Fibroblast of gingiva (primary cell): Measurements from ENCODE around the gene APLP2.
"Not testable (repeated sequence)": the region's sequence is repeated elsewhere in the genome, so short reads cannot be mapped to it uniquely, and the experiment has no call there.

ENCODE experiments used
- DNase-seq: peaks from one replicate; pipeline ENCODE4 v3.0.0-alpha.2; 2011; ENCODE audit warnings: low read depth

APLP2 gene

DNA sequence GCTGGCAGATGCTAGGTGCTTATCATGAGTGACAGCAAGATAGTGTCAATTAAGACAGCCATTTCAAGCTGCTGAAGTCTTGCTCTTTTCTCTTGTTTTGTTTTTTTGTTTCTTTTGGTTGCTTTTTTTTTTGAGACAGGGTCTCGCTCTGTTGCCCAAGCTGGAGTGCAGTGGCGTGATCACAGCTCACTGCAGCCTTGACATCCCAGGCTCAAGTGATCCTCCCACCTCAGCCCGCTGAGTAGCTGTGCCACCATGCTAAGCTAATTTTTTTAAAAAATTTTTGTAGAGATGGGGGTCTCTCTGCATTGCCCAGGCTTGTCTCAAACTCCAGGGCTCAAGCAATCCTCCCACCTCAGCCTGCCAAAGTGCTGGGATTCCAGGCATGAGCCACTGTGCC is 102.3 kb downstream of the APLP2 start:
- not testable (repeated sequence) for DNase-seq

DNA sequence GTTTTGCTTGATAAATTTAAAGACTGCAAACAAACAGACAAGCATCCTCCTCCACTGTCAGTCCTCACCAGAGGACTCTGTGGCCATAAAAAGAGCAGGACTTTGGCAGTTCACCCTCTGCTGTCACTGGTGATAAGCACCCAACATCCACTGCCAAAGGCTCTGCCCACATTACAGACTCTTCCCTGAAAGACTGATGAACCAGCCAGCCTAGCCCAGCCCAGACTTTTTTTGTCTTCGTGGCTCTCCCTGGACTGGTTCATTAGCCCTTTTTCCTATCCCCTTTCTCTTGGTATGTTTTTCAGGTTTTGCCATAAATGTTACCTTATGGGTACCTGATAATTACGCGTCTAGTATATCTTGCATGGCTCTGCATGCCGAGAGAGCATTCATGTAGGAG is 104.9 kb downstream of the APLP2 start:
- DNase-seq, result no peak

DNA sequence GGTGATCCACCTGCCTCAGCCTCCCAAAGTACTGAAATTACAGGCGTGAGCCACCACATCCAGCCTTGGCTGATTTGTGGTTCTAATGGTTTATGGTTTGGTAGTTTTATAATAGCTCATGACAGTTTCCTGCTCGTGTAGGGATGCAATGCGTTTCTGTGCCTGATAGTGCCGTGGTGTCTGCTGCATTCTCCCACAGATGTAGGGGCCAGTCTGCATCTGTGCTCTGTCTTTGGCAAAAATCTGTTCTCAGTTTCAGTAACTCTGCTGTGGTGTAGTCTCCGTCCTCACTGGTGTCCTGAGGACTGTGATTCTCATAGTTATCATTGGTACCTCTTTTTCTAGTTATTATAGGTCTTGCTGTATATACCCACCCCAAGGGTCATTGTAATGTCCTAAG is 106.2 kb downstream of the APLP2 start:
- no peak for DNase-seq

DNA sequence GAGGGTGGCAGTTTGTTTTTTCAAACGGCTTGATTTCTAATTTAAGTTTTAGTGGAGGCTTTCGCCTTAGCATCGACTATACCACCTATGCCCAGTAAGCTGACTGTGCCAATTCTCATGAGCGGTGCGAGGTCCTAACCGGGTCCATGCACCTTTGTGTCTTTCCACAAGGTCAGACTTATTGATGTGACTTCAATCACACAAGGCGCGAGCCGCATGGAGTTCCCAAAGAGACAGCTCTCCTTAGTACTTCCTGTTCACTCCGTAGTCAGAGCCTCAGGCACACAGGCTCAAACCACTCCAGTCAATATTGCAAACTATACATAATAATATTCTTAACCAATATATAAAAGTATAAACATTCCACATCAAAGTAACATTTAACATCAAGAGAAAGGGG is 108.1 kb downstream of the APLP2 start:
- DNase-seq, result no peak

DNA sequence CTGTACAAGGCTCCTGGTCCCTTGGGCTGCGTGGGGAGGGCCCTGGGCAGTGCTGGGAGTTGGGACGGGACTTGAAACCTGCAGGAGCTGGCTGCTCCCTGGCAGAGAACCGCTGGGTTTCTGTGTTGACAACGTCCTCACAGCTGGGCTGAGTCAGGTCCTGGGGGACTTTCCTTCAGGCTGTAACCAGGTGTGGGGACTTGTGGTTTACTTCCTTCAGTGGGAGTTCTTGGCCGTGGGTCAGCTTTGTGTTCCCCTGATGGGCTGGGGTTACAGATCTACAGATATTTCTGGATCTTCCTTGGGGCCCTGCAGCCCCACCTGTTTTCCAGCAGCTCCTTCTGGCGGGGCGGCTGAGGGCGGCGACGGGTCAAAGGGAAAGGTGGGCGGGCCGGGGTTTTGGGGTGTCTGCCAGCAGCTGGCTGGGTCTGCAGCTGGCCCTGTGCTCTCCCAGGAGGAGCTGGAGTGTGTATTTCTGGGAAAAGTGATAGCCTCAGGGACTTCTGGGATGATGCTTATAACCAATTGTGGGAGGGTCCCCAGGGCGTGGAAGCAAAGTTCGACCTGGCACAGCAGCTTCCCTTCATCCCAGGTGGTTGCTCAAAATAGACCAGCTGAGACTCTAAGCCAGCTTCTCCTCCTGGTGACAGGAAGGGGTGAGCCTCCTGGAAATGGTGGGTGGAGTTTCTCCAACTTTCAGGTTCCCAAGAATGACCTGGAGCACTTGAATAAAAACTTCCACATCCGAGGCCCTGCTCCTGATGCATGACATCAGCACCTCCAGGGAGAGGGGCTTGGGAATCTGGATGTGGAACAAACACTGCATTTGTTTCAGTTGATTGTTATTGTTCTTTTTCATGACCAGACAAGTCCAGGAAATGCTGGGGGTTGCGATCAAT is 109.0 kb downstream of the APLP2 start:
- DNase-seq, result no peak

DNA sequence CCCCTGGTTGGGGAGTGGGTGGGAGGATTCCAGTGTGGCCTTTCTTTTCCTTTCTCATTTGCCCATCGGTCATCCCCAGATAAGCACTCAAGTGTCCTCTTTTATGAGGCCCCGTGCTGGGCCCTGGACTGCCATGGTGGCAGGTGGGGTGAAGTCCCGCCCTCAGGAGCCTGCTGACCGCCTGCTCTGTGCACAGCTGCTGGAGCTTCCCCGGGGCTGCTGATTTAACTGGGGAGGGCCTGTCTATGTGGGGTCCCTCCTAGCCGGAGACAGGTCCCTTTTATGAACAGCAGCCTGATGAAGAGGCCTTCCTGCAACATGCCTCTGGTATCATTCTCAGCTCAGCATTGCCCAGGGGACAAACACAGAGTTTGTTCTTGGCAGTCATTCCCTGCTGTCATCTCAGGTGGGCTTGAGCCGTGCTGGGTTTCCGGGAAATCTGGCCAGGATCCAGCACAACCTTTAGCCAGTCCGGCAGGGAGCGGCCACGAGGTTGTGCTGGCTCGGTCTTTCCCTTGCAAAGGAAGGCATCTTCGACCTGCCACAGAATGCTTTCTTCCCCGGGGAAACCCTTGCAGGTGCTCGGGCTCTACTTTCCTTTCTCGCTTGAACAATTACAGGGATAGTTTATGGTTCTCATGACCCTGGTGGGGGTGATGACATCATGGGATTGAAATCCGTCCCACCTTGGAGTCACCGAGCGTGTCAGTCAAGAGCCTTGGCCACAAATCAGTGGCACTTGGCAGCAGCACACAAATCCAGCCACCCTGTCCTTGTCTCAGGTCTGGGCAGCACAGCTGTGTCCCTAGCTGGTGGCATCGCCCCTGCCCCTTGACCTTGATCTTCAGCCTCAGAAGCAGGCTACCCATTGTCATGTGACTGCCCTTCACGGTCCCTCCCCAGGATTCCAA is 110.0 kb downstream of the APLP2 start:
- DNase-seq, result no peak

DNA sequence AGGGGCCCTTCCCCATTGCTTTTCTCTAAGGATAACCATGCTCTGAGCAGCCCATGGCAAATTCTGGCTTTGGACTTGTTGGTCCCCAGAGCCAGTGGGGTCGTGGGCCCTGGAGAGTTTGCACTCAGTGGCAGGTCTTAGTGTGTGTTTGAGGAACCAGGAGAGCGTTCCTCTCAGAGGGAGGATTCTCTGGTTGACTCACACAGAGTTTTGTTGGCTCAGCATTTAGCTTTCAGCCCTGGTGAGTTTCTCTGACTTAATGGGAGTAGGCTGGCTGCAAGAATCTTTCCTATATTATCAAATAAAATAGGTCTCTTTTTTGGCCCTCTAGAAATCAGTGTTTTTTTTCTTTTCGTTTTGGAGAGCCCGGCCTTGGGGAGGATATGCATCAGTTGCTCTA is 110.8 kb downstream of the APLP2 start:
- DNase-seq, result no peak

DNA sequence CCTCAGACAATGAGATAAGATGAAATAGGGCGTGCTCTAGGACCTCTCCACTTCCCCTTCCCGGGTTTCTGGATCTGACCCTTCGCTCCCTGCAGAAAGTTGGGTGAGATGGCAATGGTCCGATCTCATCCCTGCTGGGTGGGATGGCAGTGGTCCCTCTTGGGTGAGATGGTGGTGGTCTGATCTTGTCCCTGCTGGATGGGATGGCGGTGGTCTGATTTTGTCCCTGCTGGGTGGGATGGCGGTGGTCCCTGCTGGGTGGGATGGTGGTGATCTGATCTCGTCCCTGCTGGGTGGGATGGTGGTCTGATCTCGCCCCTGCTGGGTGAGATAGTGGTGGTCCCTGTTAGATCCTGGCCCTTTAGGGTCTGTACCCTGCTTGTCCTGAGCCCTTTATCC is 111.2 kb downstream of the APLP2 start:
- no peak for DNase-seq

DNA sequence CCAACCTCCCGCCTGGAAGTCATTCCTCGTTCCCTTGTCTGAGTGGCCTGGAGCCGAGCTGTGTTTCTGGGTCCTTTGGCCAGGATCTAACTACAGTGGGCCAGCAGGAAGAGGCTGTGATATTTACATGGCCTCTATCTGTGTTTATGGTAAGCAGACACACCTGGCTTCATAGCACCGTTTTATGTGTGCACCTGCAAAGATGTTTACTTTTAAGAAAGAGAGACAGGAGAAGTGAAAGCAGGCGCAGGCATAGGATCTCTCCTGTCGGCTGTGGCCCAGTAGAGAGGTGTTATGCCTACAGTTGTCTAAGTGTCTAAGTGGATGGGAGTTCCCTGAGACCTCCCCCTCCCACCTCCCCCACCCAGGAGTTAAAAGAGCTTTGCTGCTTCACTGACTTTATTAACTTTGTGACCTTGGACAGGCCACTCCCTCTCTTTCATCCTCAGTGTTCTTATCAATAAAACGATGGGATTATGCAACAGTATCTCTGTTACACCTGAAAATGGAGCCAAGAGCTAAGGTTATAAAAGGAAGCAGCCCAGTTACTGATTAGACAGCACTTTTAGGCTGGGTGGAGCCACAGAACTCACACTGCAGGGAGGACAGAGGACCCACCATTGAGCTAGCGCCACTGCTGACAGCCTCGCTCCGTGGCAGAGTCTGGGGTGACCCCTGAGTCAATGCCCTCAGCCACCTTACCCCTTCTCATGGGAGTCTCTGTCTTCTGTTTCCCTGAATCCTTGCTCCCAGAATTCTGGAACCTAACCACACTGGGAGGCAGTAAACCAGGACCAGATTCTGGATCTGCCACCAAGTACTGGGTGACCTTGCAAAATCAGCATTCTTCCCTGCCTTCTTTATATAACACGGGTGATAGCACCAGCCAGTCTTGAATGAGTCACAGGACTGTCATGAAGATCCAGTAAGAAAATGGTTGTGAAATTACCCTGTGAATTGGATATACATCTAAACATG is 111.9 kb downstream of the APLP2 start:
- peak; percentile 75 for DNase-seq

DNA sequence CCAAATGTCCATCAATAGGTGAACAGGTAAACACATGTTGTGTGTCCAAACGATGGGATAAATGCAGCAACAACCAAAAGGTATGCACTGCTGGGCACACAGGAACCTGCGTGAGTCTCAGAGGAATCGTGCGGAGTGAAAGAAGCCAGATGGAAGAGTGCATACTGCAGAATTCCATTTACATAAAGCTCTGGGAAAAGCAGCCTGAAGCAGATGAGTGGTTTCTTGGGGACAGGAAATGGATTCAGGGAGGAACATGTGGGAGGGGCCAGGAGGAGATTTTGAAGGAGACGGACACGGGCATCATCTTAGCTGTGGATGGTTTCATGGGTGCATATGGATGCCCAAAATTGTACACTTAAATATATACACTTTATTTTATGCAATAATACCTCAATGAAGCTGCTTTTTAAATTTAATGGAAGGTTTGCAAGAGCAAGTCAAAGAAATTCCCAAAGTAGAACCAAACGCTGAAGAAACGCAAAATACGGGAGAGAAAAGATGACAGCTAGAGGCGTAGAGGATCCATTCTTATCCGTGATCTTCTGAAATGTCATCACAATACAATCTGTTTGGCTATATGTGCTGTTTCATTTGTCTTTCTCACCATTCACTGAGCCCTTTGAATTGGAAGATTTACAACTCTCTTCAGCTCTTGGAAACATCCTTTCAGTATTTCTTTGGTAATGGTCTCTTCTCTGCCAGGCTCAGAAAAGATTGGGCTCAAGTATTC is 114.3 kb downstream of the APLP2 start:
- no peak for DNase-seq

DNA sequence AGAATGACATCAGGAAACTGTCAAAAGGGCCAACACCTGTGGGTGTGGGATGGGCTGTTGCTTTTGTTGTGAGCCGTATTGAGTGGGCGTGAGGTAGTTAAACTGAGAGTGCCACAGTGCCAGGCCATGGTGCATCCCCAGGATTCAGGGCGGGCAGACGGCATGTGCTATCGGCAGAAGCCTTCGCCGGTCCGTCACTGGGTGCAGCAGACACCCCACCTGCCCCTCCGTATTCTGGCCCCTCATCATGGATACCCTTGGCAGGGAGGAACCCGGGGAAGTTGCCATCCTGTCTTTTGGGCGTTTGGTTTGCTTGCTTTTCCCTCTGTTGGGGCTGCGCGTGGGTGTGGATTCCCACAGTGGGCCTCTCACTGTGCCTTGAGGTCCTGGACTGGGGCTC is 117.4 kb downstream of the APLP2 start:
- no peak for DNase-seq

DNA sequence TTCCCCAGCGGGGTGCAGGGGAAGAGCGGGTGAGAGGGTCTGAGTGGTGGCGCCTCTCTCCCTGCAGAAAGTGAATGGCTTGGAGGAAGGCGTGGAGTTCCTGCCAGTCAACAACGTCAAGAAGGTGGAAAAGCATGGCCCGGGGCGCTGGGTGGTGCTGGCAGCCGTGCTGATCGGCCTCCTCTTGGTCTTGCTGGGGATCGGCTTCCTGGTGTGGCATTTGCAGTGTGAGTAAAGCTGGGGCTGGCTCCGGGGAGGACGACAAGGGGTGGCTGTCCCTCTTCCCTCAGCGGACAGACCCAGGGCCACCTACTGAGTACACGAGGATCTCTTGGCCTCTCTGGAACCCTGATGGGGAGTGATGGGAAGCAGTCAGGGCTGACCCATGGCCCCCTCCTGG is 118.4 kb downstream of the APLP2 start:
- no peak for DNase-seq

DNA sequence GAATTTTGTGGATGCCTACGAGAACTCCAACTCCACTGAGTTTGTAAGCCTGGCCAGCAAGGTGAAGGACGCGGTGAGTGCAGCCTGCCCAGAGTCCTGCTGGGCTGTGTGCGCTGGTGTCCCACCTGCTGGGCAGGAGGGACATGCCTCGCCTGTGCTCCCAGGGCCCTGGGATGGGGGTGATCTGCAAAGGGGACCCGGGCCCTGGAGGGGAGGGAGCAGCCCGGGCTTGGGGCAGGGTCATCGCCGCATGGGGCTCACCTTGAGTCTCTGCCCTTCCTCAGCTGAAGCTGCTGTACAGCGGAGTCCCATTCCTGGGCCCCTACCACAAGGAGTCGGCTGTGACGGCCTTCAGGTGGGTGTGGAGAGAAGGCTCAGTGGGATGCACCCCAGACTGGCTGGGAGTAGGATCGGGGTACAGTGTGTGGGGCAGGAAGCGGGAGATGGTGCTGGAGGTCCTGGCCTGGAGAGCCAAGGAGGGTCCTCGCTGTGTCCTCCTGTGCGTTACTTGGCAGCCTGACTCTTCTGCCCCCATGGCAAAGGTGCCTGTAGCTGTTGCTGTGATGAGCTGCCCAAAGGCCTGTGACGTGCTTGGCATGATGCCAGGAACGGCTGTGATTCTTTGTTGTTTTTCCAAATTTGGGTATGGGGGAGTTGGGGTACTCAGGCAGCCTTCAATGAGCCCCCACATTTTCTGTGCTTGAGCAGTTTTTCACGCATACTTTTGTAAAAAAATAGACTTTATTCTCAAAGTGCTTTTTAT is 119.1 kb downstream of the APLP2 start:
- no peak for DNase-seq

DNA sequence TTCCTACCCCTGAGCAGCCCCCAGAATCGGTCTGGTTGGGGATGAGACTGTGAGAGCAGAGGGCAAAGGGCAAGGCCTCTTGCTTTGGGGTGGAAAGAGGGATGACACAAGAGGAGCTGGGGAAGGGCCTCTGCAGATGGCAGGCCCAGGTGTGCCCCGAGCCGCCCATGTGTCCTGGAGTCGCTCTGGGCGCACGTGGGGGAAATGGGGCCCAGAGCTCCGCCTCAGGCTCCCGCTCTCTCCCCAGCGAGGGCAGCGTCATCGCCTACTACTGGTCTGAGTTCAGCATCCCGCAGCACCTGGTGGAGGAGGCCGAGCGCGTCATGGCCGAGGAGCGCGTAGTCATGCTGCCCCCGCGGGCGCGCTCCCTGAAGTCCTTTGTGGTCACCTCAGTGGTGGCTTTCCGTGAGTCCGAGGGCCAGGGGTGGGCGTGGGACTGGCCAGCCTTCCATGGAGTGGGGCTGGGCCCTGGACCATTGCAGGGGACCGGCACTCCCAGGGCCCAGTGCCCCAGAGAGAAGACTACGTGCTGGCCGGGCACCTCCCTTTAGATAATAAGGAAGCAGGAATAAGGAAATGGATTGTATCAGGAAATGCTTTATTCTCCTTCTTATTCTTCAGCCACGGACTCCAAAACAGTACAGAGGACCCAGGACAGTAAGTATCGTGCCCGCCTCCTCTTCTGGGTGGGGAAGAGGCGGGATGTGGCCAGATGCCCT is 120.0 kb downstream of the APLP2 start:
- no peak for DNase-seq

DNA sequence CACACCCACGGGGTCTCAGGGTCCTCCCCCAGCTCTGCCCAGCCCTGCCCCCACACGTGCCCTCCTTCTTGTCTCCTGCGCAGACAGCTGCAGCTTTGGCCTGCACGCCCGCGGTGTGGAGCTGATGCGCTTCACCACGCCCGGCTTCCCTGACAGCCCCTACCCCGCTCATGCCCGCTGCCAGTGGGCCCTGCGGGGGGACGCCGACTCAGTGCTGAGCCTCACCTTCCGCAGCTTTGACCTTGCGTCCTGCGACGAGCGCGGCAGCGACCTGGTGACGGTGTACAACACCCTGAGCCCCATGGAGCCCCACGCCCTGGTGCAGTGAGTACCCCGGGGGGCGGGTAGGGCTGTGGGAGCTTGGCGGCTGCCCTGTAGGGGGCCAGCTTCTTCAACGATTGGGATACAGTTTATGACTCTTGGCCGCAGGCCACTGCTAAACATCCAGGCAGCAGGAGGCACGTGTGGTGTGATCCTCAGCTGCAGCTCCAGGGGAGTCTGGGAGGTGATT is 120.7 kb downstream of the APLP2 start:
- DNase-seq, result no peak

DNA sequence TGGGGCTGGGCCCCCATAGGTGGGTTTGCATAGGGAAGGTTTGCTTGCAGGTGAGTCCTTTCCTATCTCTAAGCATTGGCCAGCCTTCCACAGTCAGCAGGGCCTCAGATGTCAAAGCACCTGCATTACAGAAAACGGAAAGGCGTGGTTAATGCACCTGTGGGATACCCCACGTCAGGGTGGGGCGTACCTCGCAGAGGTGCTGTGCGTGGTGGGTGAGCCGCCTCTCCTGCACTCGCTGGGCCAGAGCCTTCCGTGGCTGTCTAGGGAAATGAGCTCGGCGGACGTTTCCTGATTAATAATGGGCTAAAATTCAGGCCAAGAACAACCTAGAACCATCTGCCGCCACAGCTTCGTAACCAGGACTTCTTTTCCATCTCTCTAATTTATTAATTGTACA is 122.2 kb downstream of the APLP2 start:
- no peak for DNase-seq

DNA sequence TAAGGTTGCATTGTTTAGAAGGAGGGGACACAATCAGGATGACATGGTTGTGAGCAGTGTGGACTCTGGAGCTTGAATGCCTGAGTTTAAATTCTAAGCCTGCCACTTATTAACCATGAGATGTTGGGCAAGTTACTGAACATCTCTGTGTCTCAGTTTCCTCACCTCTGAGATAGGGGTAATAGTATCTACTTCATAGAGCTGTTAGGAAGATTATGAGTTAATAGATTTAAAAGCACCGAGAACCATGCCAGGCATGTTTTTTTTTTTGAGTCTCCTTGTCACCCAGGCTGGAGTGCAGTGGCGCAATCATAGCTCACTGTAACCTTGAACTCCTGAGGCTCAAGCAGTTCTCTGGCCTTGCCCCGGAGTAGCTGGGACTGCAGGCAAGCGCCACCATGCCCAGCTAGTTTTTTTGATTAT is 123.2 kb downstream of the APLP2 start:
- no peak for DNase-seq

DNA sequence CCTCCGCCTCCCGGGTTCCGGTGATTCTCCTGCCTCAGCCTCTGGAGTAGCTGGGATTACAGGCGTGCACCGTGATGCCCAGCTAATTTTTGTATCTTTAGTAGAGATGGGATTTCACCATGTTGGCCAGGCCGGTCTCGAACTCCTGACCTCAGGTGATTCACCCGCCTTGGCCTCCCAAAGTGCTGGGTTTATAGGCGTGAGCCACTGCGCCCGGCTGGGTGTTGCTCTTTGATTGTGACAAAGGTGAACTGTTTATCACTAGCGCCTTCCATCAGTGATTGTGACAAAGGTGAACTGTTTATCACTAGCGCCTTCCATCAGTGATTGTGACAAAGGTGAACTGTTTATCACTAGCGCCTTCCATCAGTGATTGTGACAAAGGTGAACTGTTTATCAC is 123.9 kb downstream of the APLP2 start:
- DNase-seq, result not testable (repeated sequence)
